Measurements from ENCODE around the gene TTLL6.

Gene TTLL6

DNA sequence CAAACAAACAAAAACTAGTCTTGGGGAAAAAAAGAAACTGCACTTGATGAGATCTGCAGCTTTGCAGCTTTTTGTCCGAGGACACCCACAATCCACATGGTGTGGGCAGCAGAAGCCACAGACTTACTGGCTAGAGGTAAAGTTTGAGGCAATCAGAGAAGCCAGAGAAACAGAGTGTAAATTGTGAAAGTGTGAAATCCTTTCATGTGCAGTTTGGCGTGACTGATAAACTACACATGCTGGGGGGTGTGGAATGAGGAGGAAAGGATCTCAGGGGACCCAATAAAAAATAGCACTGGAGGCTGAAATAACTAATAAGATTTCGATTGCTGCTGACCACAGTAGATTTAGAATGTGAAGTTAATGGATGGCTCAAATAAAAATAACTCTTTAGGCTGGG is 46.1 kb downstream of the TTLL6 start:
- no peaks in the 10 kb centered on the region for H3K36me3 ChIP-seq (ENCODE audit: insufficient read depth, low read length)
- H3K4me2 ChIP-seq (ENCODE audit: low read length) = no peak overlapping the region
- no peak overlapping the region for H3K4me3 ChIP-seq (ENCODE audit: low read depth, low read length, poor library complexity, severe bottlenecking)
- H3K9me2 ChIP-seq (ENCODE audit: low read depth, low read length) = no peaks in the 10 kb centered on the region
- H3K27me3 ChIP-seq (ENCODE audit: insufficient read depth, low read length) = no peaks in the 10 kb centered on the region
- TF ChIP-seq, protein P1, sequence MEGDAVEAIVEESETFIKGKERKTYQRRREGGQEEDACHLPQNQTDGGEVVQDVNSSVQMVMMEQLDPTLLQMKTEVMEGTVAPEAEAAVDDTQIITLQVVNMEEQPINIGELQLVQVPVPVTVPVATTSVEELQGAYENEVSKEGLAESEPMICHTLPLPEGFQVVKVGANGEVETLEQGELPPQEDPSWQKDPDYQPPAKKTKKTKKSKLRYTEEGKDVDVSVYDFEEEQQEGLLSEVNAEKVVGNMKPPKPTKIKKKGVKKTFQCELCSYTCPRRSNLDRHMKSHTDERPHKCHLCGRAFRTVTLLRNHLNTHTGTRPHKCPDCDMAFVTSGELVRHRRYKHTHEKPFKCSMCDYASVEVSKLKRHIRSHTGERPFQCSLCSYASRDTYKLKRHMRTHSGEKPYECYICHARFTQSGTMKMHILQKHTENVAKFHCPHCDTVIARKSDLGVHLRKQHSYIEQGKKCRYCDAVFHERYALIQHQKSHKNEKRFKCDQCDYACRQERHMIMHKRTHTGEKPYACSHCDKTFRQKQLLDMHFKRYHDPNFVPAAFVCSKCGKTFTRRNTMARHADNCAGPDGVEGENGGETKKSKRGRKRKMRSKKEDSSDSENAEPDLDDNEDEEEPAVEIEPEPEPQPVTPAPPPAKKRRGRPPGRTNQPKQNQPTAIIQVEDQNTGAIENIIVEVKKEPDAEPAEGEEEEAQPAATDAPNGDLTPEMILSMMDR (IDR thresholded peaks at IDR 0.05; ENCODE audit: low read length) = no peak
- TF ChIP-seq EZH2 (IDR thresholded peaks at IDR 0.05; ENCODE audit: borderline replicate concordance, low read length) = no peak
- H2AFZ ChIP-seq (ENCODE audit: low read length) = no peak overlapping the region
- H3K9me3 ChIP-seq (ENCODE audit: low read length) = no peaks in the 10 kb centered on the region
- no peak overlapping the region for H3K27ac ChIP-seq (ENCODE audit: low read depth, low read length, poor library complexity, severe bottlenecking)
- no peaks in the 10 kb centered on the region for H3K79me2 ChIP-seq (ENCODE audit: insufficient read depth, low read length)
- no peak overlapping the region for H3K9ac ChIP-seq (ENCODE audit: low read length)
- H4K20me1 ChIP-seq (ENCODE audit: insufficient read depth, low read length) = no peaks in the 10 kb centered on the region
- H3K4me1 ChIP-seq (ENCODE audit: insufficient read depth, low read length, severe bottlenecking) = no peaks in the 10 kb centered on the region
- no peaks in the 10 kb centered on the region for H3F3A ChIP-seq (ENCODE audit: insufficient read depth, low read length)

DNA sequence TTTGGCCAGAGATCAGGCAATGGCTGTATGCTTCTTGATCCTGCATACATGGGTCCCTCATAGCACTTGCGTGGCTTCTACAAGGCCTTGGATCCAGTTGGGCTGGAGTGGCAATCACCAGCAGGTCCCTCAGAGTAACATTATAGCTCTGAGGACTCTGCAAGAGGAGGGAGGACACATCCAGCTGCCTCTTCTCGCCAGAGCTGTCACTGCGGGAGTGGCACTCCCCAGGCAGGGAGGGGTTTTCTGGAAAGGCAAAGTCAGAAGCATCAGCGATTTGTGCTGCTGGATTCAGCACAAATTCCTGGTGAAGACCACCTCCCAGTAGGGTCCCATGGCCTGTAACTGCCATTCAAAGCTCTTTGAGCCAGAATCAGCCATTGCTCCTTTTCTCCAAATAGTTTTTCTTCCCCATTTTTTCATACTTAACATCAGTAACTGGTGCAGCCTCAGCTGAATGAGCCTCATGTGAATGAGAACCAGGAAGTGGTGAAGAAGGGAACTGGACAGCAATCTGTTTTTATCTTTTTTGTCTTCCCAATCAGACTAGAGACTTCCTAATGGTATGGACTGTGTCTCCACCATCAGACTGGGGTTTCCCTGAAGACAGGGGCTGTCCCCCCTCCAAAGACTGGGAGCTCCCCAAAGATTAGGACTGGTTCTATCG is 47.9 kb downstream of the TTLL6 start:
- H3K9me2 ChIP-seq (ENCODE audit: low read depth, low read length) = no peaks in the 10 kb centered on the region
- H3K36me3 ChIP-seq (ENCODE audit: insufficient read depth, low read length) = no peaks in the 10 kb centered on the region
- H3K27ac ChIP-seq (ENCODE audit: low read depth, low read length, poor library complexity, severe bottlenecking) = no peak overlapping the region
- no peaks in the 10 kb centered on the region for H3K27me3 ChIP-seq (ENCODE audit: insufficient read depth, low read length)
- no peaks in the 10 kb centered on the region for H3F3A ChIP-seq (ENCODE audit: insufficient read depth, low read length)
- no peaks in the 10 kb centered on the region for H4K20me1 ChIP-seq (ENCODE audit: insufficient read depth, low read length)
- TF ChIP-seq, protein P1 (IDR thresholded peaks at IDR 0.05; ENCODE audit: low read length) = no peak
- TF ChIP-seq EZH2 (IDR thresholded peaks at IDR 0.05; ENCODE audit: borderline replicate concordance, low read length) = no peak
- no peak overlapping the region for H2AFZ ChIP-seq (ENCODE audit: low read length)
- H3K4me2 ChIP-seq (ENCODE audit: low read length) = no peak overlapping the region
- H3K79me2 ChIP-seq (ENCODE audit: insufficient read depth, low read length) = no peaks in the 10 kb centered on the region
- H3K4me1 ChIP-seq (ENCODE audit: insufficient read depth, low read length, severe bottlenecking) = no peaks in the 10 kb centered on the region
- no peak overlapping the region for H3K9ac ChIP-seq (ENCODE audit: low read length)
- H3K9me3 ChIP-seq (ENCODE audit: low read length) = no peaks in the 10 kb centered on the region
- no peak overlapping the region for H3K4me3 ChIP-seq (ENCODE audit: low read depth, low read length, poor library complexity, severe bottlenecking)

DNA sequence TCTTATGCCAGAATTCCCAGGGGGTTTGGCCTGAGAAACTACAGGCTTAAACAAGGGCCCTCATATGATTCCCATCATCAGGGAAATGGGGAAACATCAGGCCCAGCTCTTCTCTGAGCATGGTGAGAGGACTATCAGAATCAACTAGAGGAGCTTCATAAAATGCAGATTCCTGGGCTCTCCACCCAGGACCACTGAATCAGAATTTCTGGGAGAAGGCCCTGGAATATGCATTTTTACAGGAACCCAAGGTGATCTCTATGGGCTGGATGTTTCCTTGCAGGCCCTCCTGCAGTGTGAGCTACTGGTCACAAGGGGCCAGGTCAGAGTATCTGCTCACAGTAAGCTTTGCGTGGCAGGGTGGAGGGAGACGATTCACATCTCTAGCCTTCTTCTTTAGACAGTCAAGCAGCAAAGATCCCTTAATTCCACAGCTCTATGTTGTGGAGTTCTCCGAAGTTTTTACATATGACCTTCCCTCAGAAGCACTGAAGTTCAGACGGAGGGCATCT is 49.7 kb downstream of the TTLL6 start:
- Histone ChIP-seq H2AFZ (ENCODE audit: low read length) (no peak overlapping the region), H3K27me3 (ENCODE audit: insufficient read depth, low read length) (no peaks in the 10 kb centered on the region), H3K9me3 (ENCODE audit: low read length) (no peaks in the 10 kb centered on the region), H3K4me2 (ENCODE audit: low read length) (no peak overlapping the region), H3K4me3 (ENCODE audit: low read depth, low read length, poor library complexity, severe bottlenecking) (no peak overlapping the region), H3K79me2 (ENCODE audit: insufficient read depth, low read length) (no peaks in the 10 kb centered on the region), H3F3A (ENCODE audit: insufficient read depth, low read length) (no peaks in the 10 kb centered on the region), H3K4me1 (ENCODE audit: insufficient read depth, low read length, severe bottlenecking) (no peaks in the 10 kb centered on the region), H3K36me3 (ENCODE audit: insufficient read depth, low read length) (no peaks in the 10 kb centered on the region), H3K27ac (ENCODE audit: low read depth, low read length, poor library complexity, severe bottlenecking) (no peak overlapping the region), H3K9ac (ENCODE audit: low read length) (no peak overlapping the region), H3K9me2 (ENCODE audit: low read depth, low read length) (no peaks in the 10 kb centered on the region), H4K20me1 (ENCODE audit: insufficient read depth, low read length) (no peaks in the 10 kb centered on the region)
- TF ChIP-seq, protein P1 (IDR thresholded peaks at IDR 0.05; ENCODE audit: low read length) = no peak
- no peak for TF ChIP-seq EZH2 (IDR thresholded peaks at IDR 0.05; ENCODE audit: borderline replicate concordance, low read length)
